ENCODE data around the gene SLC26A6. TPM values are rescaled to one million over a fixed set of nuclear protein-coding genes. Genes with fewer than 3 reads are reported as not detected.

The SLC26A6 gene
- total and polyA plus RNA-seq, 2 of the 13 experiments (the other 11 are each of a cell fraction or from before 2014, with no cell fraction given): 40.7 to 184 TPM

DNA sequence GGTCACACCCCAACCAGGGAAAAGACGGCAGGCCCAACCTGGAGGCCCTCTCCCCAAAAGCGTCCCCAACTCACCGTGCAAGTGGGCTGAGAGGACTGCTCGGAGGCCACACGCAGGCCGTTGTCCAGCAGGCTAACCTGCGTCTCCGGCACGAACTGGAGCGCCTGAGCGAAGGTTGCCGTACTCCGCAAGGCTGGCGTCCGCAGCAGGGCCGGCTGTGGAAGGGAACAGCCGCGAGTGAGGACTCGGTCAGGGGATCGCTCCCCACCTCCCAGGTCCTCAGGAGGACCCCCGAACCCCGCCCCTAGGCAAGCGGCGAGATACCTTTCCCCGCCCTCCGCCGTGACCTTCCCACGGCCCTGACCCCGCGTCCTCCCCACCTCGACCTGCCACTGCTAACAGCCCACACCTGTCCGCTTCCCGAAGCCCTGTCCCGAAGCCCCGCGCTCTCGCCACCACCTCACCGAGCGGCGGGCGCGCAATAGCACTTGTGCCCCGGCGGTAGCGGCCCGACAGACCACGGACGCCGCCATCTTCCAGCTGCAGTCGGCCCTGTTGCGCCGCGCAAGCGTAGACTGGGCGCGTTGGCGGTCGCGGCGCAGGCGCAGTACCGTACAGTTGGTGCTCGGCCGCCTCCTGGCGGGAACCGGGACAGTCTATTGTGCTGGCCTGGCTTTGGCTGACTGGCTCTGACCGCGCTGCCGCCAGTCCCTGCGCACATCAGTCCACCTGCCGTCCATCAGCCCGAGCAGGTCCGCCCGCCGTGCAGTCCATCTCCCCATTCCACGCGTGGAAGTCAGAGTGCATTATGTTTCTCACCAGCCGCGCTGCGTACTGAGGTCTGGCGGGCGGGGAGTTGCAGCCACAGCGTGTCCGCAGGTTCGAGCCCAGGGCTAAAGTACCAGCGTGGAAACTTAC is 25.9 kb downstream of the SLC26A6 start, which contains the start of gene UQCRC1 (continued):
- TF ChIP-seq MYPOP (CRISPR knock-in tag; IDR thresholded peaks at IDR 0.05) (peak; percentile 100), DZIP1 (CRISPR knock-in tag; IDR thresholded peaks at IDR 0.05) (0 out of 2 replicates have a peak, but pooled peaks have one; percentile 88), ZNF292 (CRISPR knock-in tag; IDR thresholded peaks at IDR 0.05; ENCODE audit: borderline replicate concordance, low read depth) (peak; percentile 49; the same call in 1 of the 2 replicates), ZMYM3 (CRISPR knock-in tag; IDR thresholded peaks at IDR 0.05) (peak; percentile 95), ZNF800 (CRISPR knock-in tag; IDR thresholded peaks at IDR 0.05) (peak; percentile 71), ZNF562 (CRISPR knock-in tag; IDR thresholded peaks at IDR 0.05; ENCODE audit: borderline replicate concordance) (no peak), CHD4 (IDR thresholded peaks at IDR 0.05; ENCODE audit: borderline replicate concordance, low read length) (no peak), SNAI1 (CRISPR knock-in tag; IDR thresholded peaks at IDR 0.05; ENCODE audit: borderline replicate concordance) (peak; percentile 96), FOXA1 (IDR thresholded peaks at IDR 0.05) (no peak), FOXA1 (CRISPR knock-in tag; IDR thresholded peaks at IDR 0.05) (no peak), MAZ (IDR thresholded peaks at IDR 0.05; ENCODE audit: borderline replicate concordance, low read depth, low read length) (no peak), MAZ (CRISPR knock-in tag; IDR thresholded peaks at IDR 0.05; ENCODE audit: low read depth) (peak; percentile 86; the same call in 1 of the 2 replicates), TRIM22 (IDR thresholded peaks at IDR 0.05) (no peak), ZNF263 (CRISPR knock-in tag; IDR thresholded peaks at IDR 0.05) (peak; percentile 68; the same call in 1 of the 2 replicates), RBM39 (IDR thresholded peaks at IDR 0.05; ENCODE audit: low read depth, low read length, poor library complexity, severe bottlenecking) (no peak), ZNF577 (CRISPR knock-in tag; IDR thresholded peaks at IDR 0.05; ENCODE audit: borderline replicate concordance, low read depth) (no peak)
- TF ChIP-seq, protein P1, sequence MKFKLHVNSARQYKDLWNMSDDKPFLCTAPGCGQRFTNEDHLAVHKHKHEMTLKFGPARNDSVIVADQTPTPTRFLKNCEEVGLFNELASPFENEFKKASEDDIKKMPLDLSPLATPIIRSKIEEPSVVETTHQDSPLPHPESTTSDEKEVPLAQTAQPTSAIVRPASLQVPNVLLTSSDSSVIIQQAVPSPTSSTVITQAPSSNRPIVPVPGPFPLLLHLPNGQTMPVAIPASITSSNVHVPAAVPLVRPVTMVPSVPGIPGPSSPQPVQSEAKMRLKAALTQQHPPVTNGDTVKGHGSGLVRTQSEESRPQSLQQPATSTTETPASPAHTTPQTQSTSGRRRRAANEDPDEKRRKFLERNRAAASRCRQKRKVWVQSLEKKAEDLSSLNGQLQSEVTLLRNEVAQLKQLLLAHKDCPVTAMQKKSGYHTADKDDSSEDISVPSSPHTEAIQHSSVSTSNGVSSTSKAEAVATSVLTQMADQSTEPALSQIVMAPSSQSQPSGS (CRISPR knock-in tag; IDR thresholded peaks at IDR 0.05): peak; percentile 44; the same call in 1 of the 2 replicates

Data from HepG2 (cell line).